Measurements from ENCODE around the gene EPRS1. TPM values are rescaled to one million over a fixed set of nuclear protein-coding genes. Genes with fewer than 3 reads are reported as not detected.

The EPRS1 gene
- total and polyA plus RNA-seq, 9 of the 15 experiments (the other 6 are each of a cell fraction or from before 2014, with no cell fraction given): 129 to 291 (median 248) TPM

- TF ChIP-seq MBD1 (CRISPR knock-in tag; IDR thresholded peaks at IDR 0.05) (no peak), SPI1 (IDR thresholded peaks at IDR 0.05; ENCODE audit: borderline replicate concordance, low read depth, low read length) (no peak), PTTG1 (tag; IDR thresholded peaks at IDR 0.05; ENCODE audit: low read depth) (no peak), ZNF197 (CRISPR knock-in tag; IDR thresholded peaks at IDR 0.05; ENCODE audit: low read depth) (no peak; the same call in 1 of the 2 replicates), MYNN (IDR thresholded peaks at IDR 0.05) (no peak), MYNN (CRISPR knock-in tag; IDR thresholded peaks at IDR 0.05) (no peak), PRDM10 (IDR thresholded peaks at IDR 0.05; ENCODE audit: partially characterized antibody) (peak; percentile 75), SAFB (IDR thresholded peaks at IDR 0.05; ENCODE audit: borderline replicate concordance, low read depth, low read length) (peak; percentile 73; the same call in 1 of the 2 replicates), ZNF766 (CRISPR knock-in tag; conservative IDR thresholded peaks at IDR 0.05) (peak; percentile 51; the same call in 1 of the 2 replicates), EZH2 (IDR thresholded peaks at IDR 0.05; ENCODE audit: borderline replicate concordance, low read depth, low read length) (no peak), ZNF512 (tag; IDR thresholded peaks at IDR 0.05) (no peak), E2F6 (IDR thresholded peaks at IDR 0.05; ENCODE audit: borderline replicate concordance in 1 of 2, extremely low read depth in 1 of 2, insufficient read depth in 1 of 2, insufficient read length in 1 of 2, low read depth in 1 of 2, low read length in 1 of 2, poor library complexity in 1 of 2, severe bottlenecking in 1 of 2) (peak; percentile 48 to 52), ZBTB7A (IDR thresholded peaks at IDR 0.05; ENCODE audit: borderline replicate concordance, control insufficient read depth, low read depth, low read length) (peak; percentile 55; the same call in 1 of the 2 replicates), ZNF277 (CRISPR knock-in tag; IDR thresholded peaks at IDR 0.05; ENCODE audit: borderline replicate concordance) (no peak), SRSF3 (IDR thresholded peaks at IDR 0.05; ENCODE audit: insufficient read depth, low read length) (0 out of 2 replicates have a peak, but pooled peaks have one; percentile 87)
These were observed at the start of gene EPRS1 (continued) for GRCh38 chr1:220046052-220046930.
